Activated CD8-positive, alpha-beta memory T cell treated with anti-CD3 and anti-CD28 coated beads, Interleukin-2, amount 50 U/mL, for 24 hours (primary cell): ENCODE results near the gene PRKN.

Experiments used
- DNase-seq: peaks from one replicate; pipeline ENCODE4 v3.0.0-alpha.2; 2020; ENCODE audit errors: extremely low read depth

Gene PRKN

GRCh38 chr6:161607696-161608297, 1119.8 kb downstream of the PRKN start:
- no peak for DNase-seq

- DNase-seq, result no peak
Measured at GRCh38 chr6:161602359-161602758, 1125.2 kb downstream of the PRKN start.

- DNase-seq, result no peak
Measured at GRCh38 chr6:161598896-161599295, 1128.7 kb downstream of the PRKN start.

- DNase-seq, result no peak
Measured at GRCh38 chr6:161596807-161597520, 1130.6 kb downstream of the PRKN start.

GRCh38 chr6:161594412-161594811, 1133.2 kb downstream of the PRKN start:
- no peak for DNase-seq

GRCh38 chr6:161590961-161591627, 1136.5 kb downstream of the PRKN start:
- no peak for DNase-seq

GRCh38 chr6:161586887-161587286, 1140.7 kb downstream of the PRKN start:
- no peak for DNase-seq

- no peak for DNase-seq
Measured at GRCh38 chr6:161584621-161585340, 1142.8 kb downstream of the PRKN start.

- no peak for DNase-seq
Measured at GRCh38 chr6:161584051-161584450, 1143.5 kb downstream of the PRKN start.

GRCh38 chr6:161583584-161583983, 1144.0 kb downstream of the PRKN start:
- DNase-seq, result no peak

- DNase-seq, result no peak
Measured at GRCh38 chr6:161578478-161578877, 1149.1 kb downstream of the PRKN start.

- no peak for DNase-seq
Measured at GRCh38 chr6:161575523-161576254, 1151.9 kb downstream of the PRKN start.

- no peak for DNase-seq
Measured at GRCh38 chr6:161568885-161569456, 1158.6 kb downstream of the PRKN start.

GRCh38 chr6:161564952-161565351, 1162.6 kb downstream of the PRKN start:
- DNase-seq, result no peak

- DNase-seq, result no peak
Measured at GRCh38 chr6:161561908-161562307, 1165.7 kb downstream of the PRKN start.

- no peak for DNase-seq
Measured at GRCh38 chr6:161557333-161558107, 1170.0 kb downstream of the PRKN start.

GRCh38 chr6:161554883-161555282, 1172.7 kb downstream of the PRKN start:
- no peak for DNase-seq

GRCh38 chr6:161549977-161550655, 1177.5 kb downstream of the PRKN start:
- no peak for DNase-seq

GRCh38 chr6:161548713-161549296, 1178.8 kb downstream of the PRKN start:
- DNase-seq, result no peak

GRCh38 chr6:161547617-161548016, 1179.9 kb downstream of the PRKN start:
- no peak for DNase-seq
